Fibroblast of lung (primary cell): ENCODE results near the gene CHPF2.

Experiments used
- EZH2 ChIP-seq: IDR thresholded peaks from 2 replicates; pipeline ENCODE4 v1.5.1; 2012; ENCODE audit warnings: low read length, control low read depth, mild to moderate bottlenecking; ENCODE audit errors: missing control alignments
- TF ChIP-seq, protein P1 (sequence below), 2 donors: IDR thresholded peaks in 1 of 2; conservative IDR thresholded peaks in 1 of 2; 1 replicate in 1 of 2; 2 replicates in 1 of 2; pipeline ENCODE4 v1.5.1; 2011 to 2012; ENCODE audit warnings: low read length in 2 of 2, control low read depth in 1 of 2, inconsistent platforms in 1 of 2, low read depth in 1 of 2, mild to moderate bottlenecking in 1 of 2

DNA sequence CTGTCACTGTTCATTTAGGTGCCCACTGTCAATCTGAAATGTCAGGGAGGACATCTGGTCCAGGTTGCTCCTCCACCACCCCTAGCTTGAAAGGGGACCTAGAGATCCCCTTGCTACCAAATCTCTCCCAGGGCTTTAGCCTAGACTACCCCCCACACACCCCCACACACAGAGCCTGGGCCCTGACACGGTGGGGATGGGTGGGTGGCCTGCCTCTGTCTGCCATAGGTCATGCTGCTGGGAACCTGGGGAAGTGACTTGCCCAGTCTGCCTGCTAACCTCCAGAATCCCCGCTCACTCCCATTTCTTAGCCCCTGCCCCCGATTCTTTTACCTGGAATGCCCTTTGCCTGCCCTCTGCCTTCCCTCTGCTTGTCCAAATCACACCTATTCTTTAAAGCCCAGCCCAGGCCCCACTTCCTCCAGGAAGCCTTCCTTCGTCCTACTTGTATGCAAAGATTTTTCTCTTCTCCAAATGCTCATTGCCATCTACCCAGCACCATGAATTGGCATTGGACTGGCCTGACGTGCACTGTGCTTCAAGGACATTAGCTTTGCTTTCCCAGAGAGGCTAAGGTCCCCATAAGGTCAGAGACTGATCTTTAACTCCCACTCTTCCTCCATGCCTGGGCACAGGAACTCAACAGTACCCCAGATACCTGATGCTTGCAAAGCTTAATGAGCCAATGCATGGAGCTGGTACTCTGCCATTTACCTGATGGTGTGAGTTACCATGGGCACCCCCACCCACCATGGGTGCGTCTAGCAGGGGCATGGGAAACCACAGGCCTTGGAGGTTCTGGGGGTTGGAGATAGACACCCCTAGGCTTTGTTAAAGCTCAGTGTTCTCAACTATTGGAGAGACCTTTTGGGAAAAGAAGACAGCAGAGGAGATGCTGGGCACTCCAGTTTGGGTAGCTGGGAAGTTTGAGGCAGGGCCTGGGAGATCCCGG lies 18.2 kb downstream of the CHPF2 start:
- TF ChIP-seq, protein P1, sequence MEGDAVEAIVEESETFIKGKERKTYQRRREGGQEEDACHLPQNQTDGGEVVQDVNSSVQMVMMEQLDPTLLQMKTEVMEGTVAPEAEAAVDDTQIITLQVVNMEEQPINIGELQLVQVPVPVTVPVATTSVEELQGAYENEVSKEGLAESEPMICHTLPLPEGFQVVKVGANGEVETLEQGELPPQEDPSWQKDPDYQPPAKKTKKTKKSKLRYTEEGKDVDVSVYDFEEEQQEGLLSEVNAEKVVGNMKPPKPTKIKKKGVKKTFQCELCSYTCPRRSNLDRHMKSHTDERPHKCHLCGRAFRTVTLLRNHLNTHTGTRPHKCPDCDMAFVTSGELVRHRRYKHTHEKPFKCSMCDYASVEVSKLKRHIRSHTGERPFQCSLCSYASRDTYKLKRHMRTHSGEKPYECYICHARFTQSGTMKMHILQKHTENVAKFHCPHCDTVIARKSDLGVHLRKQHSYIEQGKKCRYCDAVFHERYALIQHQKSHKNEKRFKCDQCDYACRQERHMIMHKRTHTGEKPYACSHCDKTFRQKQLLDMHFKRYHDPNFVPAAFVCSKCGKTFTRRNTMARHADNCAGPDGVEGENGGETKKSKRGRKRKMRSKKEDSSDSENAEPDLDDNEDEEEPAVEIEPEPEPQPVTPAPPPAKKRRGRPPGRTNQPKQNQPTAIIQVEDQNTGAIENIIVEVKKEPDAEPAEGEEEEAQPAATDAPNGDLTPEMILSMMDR (conservative IDR thresholded peaks at IDR 0.05 in 1 of 2, IDR thresholded peaks at IDR 0.05 in 1 of 2; ENCODE audit: low read depth in 1 of 2, low read length in 2 of 2): no peak
- no peak for TF ChIP-seq EZH2
